GM12865 (cell line): ENCODE results near the gene NHLRC2.

Experiments used
- DNase-seq: peaks from one replicate; pipeline ENCODE4 v3.0.0; 2010; ENCODE audit warnings: low read depth
- H3K4me3 ChIP-seq: 2 replicates; pipeline ENCODE4 v1.5.1; 2011; ENCODE audit warnings: mild to moderate bottlenecking, low read depth, low read length, control low read depth
- TF ChIP-seq, protein P1 (sequence below): IDR thresholded peaks from 2 replicates; pipeline ENCODE4 v1.5.1; 2011; ENCODE audit warnings: low read length, control low read depth, low read depth, inconsistent platforms; ENCODE audit not compliant: insufficient read depth; ENCODE audit errors: missing control alignments

The NHLRC2 gene

GRCh38 chr10:113872139-113873030, 17.9 kb downstream of the NHLRC2 start:
- TF ChIP-seq, protein P1, sequence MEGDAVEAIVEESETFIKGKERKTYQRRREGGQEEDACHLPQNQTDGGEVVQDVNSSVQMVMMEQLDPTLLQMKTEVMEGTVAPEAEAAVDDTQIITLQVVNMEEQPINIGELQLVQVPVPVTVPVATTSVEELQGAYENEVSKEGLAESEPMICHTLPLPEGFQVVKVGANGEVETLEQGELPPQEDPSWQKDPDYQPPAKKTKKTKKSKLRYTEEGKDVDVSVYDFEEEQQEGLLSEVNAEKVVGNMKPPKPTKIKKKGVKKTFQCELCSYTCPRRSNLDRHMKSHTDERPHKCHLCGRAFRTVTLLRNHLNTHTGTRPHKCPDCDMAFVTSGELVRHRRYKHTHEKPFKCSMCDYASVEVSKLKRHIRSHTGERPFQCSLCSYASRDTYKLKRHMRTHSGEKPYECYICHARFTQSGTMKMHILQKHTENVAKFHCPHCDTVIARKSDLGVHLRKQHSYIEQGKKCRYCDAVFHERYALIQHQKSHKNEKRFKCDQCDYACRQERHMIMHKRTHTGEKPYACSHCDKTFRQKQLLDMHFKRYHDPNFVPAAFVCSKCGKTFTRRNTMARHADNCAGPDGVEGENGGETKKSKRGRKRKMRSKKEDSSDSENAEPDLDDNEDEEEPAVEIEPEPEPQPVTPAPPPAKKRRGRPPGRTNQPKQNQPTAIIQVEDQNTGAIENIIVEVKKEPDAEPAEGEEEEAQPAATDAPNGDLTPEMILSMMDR, result peak; percentile 9
- H3K4me3 ChIP-seq, result no peak overlapping the region
- peak; percentile 18 for DNase-seq

GRCh38 chr10:113875212-113875611, 20.8 kb downstream of the NHLRC2 start:
- TF ChIP-seq, protein P1, result no peak
- no peak for DNase-seq
- no peak overlapping the region for H3K4me3 ChIP-seq

DNA sequence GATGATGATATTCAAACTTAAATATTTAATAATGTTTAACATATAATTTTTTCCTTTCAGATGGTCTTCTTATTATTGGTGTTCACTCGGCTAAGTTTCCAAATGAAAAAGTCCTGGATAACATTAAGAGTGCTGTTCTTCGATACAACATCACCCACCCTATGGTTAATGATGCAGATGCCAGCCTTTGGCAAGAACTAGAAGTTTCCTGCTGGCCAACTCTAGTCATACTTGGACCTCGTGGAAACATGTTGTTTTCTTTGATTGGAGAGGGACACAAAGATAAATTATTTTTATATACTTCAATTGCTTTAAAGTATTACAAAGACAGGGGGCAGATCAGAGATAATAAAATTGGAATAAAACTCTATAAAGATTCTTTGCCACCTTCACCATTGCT, 22.0 kb downstream of the NHLRC2 start:
- TF ChIP-seq, protein P1, result no peak
- no peak overlapping the region for H3K4me3 ChIP-seq
- DNase-seq, result no peak

DNA sequence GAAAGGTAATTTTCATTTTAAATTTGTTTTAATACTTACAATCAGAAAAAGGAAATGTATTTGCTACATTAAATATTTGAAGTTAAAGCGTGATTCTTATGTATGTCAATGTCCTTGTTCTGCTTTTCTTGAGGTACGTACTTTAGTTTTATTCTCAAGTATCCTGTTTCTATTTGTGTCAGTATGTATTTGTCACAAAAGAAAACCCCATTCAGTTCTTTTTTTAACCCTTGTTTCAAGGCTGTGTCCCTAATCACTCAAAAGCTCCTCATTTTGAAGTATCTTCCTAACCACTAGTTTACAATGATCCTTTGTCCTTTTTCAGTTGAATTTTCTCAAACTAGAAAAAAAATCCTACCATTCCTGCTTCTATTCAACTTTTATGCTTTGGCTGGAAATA, 25.2 kb downstream of the NHLRC2 start:
- TF ChIP-seq, protein P1, result no peak

DNA sequence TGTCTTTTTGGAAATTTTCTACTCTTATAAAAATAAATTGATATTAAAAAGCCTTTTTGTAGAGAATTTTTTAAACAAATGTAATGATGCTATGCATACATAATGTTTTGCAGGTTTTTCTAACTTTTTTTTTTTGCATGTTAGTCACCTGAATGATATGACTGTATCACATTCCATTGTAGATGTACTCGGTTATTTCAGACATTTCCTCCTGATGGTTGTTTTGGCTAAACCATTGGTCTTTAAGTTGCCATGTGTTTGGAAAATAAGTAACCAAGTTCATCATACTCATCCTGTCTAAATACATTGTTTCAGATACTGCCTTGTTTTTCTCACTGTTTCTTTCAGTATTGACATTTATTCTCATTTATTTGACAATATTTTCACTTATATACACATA, 25.8 kb downstream of the NHLRC2 start:
- H3K4me3 ChIP-seq, result no peak overlapping the region
- TF ChIP-seq, protein P1, result no peak
- DNase-seq, result no peak

More for the DNA sequence above, 25.2 kb downstream of the NHLRC2 start:
- peak; percentile 63 for DNase-seq
- H3K4me3 ChIP-seq, result peak overlapping the region; percentile 29; the same call in 1 of the 2 replicates

DNA sequence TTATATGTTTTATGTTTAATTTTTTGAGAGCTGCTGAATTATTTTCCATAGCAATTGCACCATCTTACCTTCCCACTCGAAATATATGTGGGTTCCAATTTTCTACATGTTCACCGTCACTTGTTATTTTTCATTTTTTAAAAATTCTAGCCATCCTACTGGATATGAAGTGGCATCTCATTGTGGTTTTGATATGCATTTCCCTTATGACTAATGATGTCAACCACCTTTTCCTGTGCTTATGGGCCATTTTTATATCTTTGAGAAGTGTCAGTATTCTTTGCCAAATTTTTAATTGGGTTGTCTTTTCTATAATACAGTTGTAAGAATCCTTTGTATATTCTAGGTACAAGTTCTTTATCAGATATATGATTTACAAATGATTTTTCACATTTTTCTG, 27.8 kb downstream of the NHLRC2 start:
- no peak overlapping the region for H3K4me3 ChIP-seq
- DNase-seq, result no peak
- TF ChIP-seq, protein P1, result no peak
